Natural killer cell (primary cell): Measurements from ENCODE around the gene ACYP2. TPM values are rescaled to one million over a fixed set of nuclear protein-coding genes. Genes with fewer than 3 reads are reported as not detected.

Experiments used
- ATAC-seq, 3 donors: fragments of 150-1000 bp in 2 of 3; fragments of 200-7000 bp in 1 of 3; cut with Tn5 transposase; 1 replicate in 1 of 3; 2 replicates in 2 of 3; pipeline ENCODE4 v1.10.0; 2021; ENCODE audit warnings: mild to moderate bottlenecking in 2 of 3, moderate library complexity in 2 of 3
- DNase-seq, 2 donors: peaks; one replicate each; pipeline versions ENCODE4 v3.0.0 to v3.0.0-alpha.2; 2013 to 2021; ENCODE audit warnings: mixed read lengths in 1 of 2
- H3K27ac ChIP-seq: one replicate; pipeline ENCODE4 v1.5.1; 2013; ENCODE audit warnings: mild to moderate bottlenecking, low read length
- H3K27me3 ChIP-seq: one replicate; pipeline ENCODE4 v1.6.1; 2013; ENCODE audit warnings: low read length; ENCODE audit not compliant: control insufficient read depth, insufficient read depth
- H3K36me3 ChIP-seq: one replicate; pipeline ENCODE4 v1.6.1; 2013; ENCODE audit warnings: low read length; ENCODE audit not compliant: control insufficient read depth, insufficient read depth
- H3K4me1 ChIP-seq: one replicate; pipeline ENCODE4 v1.6.1; 2013; ENCODE audit warnings: low read length; ENCODE audit not compliant: control insufficient read depth, insufficient read depth
- H3K4me3 ChIP-seq: one replicate; pipeline ENCODE4 v1.5.1; 2013; ENCODE audit warnings: low read length
- H3K9me3 ChIP-seq: one replicate; pipeline ENCODE4 v1.6.1; 2013; ENCODE audit warnings: low read length; ENCODE audit not compliant: control insufficient read depth, insufficient read depth
- H3K27ac Mint-ChIP-seq, 2 donors: one replicate each; pipeline ENCODE4 v1.8.0; 2022; ENCODE audit warnings: mild to moderate bottlenecking in 2 of 2, mixed read lengths in 2 of 2, moderate library complexity in 1 of 2
- H3K27me3 Mint-ChIP-seq, 2 donors: one replicate each; pipeline ENCODE4 v1.8.0; 2022; ENCODE audit warnings: low read depth in 2 of 2, mixed read lengths in 2 of 2
- H3K36me3 Mint-ChIP-seq: one replicate; pipeline ENCODE4 v1.8.0; 2022; ENCODE audit warnings: mixed read lengths
- H3K4me1 Mint-ChIP-seq, 2 donors: one replicate each; pipeline ENCODE4 v1.8.0; 2022; ENCODE audit warnings: mixed read lengths in 2 of 2
- H3K4me3 Mint-ChIP-seq: one replicate; pipeline ENCODE4 v1.8.0; 2022; ENCODE audit warnings: mild to moderate bottlenecking, moderate library complexity, mixed read lengths
- H3K9me3 Mint-ChIP-seq, 2 donors: one replicate each; pipeline ENCODE4 v1.8.0; 2022; ENCODE audit warnings: mixed read lengths in 2 of 2
- CTCF ChIP-seq: fragments of 200-600 bp; IDR thresholded peaks from one replicate; pipeline ENCODE4 v1.8.0; 2022; ENCODE audit warnings: antibody characterized with exemption
- WGBS: methylation state at CpG from one replicate; pipeline ENCODE4 v1.1.7; 2013; ENCODE audit warnings: missing lambda C conversion rate; ENCODE audit not compliant: insufficient coverage; 5-methylcytosine and 5-hydroxymethylcytosine counted together
- intact Hi-C: fragments of 100-400 bp; cut with micrococcal nuclease; formaldehyde crosslinking; loops from one replicate; pipeline ENCODE4 v1.14.2; 2022
- total RNA-seq, 4 donors: library from RNA; stranded (reverse); fragments of 120-200 nt in 1 of 4; gene quantifications; one replicate each; pipeline versions ENCODE4 v1.2.3 to v1.2.4, GENCODE V29; 2013 to 2022

ACYP2 gene
- total RNA-seq, 3 donors from 2014 or later (not counting 1 experiment from before 2014, with no cell fraction given): 14.3 to 18.1 (median 16.7) TPM

GRCh38 chr2:54247115-54247514, 131.7 kb downstream of the ACYP2 start:
- Histone ChIP-seq H3K36me3 (no peaks in the 10 kb centered on the region), H3K27me3 (no peaks in the 10 kb centered on the region), H3K9me3 (no peaks in the 10 kb centered on the region), H3K4me1 (no peaks in the 10 kb centered on the region), H3K4me3 (no peak overlapping the region), H3K27ac (no peak overlapping the region)
- Mint-ChIP-seq H3K4me3 (no peak overlapping the region), H3K9me3 (no peaks in the 10 kb centered on the region), H3K27ac (no peak overlapping the region), H3K4me1 (no peaks in the 10 kb centered on the region), H3K36me3 (peaks cover 11% of the 10 kb centered on the region), H3K27me3 (peaks cover 0 to 2% of the 10 kb centered on the region in 2 donors)
- DNase-seq: no peak
- intact Hi-C loops: no loop called here
- ATAC-seq: no peak
- no peak for TF ChIP-seq CTCF
- 87% methylated on average over 1 of the region's 1 CpG for WGBS

- DNase-seq: no peak
- no peak overlapping the region for H3K27ac Mint-ChIP-seq
- H3K4me3 Mint-ChIP-seq: no peak overlapping the region
- no peak for ATAC-seq
- Histone ChIP-seq H3K9me3 (no peaks in the 10 kb centered on the region), H3K36me3 (no peaks in the 10 kb centered on the region), H3K27me3 (no peaks in the 10 kb centered on the region), H3K4me3 (no peak overlapping the region), H3K4me1 (no peaks in the 10 kb centered on the region), H3K27ac (no peak overlapping the region)
- peaks cover 11% of the 10 kb centered on the region for H3K36me3 Mint-ChIP-seq
- H3K9me3 Mint-ChIP-seq: no peaks in the 10 kb centered on the region
- no peaks in the 10 kb centered on the region for H3K4me1 Mint-ChIP-seq
- no peak for TF ChIP-seq CTCF
- peaks cover 0 to 2% of the 10 kb centered on the region in 2 donors for H3K27me3 Mint-ChIP-seq
- intact Hi-C loops: no loop called here
Observed at GRCh38 chr2:54249629-54250028, 134.2 kb downstream of the ACYP2 start.

DNA sequence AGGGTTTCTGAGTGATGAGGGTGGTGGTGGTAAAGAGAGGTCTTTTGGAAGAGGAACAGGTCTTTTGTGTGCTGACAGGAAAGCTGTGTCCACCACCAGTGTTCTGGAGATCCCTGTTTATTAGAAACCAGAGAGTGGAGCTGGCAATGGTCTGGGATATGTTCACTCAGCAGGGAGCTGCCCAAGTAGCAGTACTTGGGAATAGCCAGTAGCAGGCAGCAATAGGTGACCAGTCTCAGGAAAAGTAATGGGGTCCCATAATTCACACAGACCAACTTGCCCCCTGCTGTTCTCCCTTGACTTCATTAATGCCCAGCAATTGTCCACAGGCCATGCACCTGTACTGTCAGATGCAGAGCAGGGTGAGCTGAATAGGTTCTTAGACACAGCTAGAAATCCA, 138.8 kb downstream of the ACYP2 start:
- TF ChIP-seq CTCF: no peak
- Histone ChIP-seq H3K36me3 (no peaks in the 10 kb centered on the region), H3K9me3 (peaks cover 8% of the 10 kb centered on the region), H3K27me3 (no peaks in the 10 kb centered on the region), H3K27ac (no peak overlapping the region), H3K4me1 (no peaks in the 10 kb centered on the region), H3K4me3 (no peak overlapping the region)
- intact Hi-C loops: no loop called here
- no peaks in the 10 kb centered on the region for H3K9me3 Mint-ChIP-seq
- no peaks in the 10 kb centered on the region for H3K27me3 Mint-ChIP-seq
- ATAC-seq (no peak), DNase-seq (no peak)
- H3K36me3 Mint-ChIP-seq: no peaks in the 10 kb centered on the region
- no peak overlapping the region for H3K4me3 Mint-ChIP-seq
- H3K27ac Mint-ChIP-seq: no peak overlapping the region
- H3K4me1 Mint-ChIP-seq: no peaks in the 10 kb centered on the region

- Histone ChIP-seq H3K27ac (no peak overlapping the region), H3K9me3 (peaks cover 8% of the 10 kb centered on the region), H3K36me3 (no peaks in the 10 kb centered on the region), H3K4me1 (no peaks in the 10 kb centered on the region), H3K4me3 (no peak overlapping the region), H3K27me3 (no peaks in the 10 kb centered on the region)
- TF ChIP-seq CTCF: no peak
- DNase-seq (no peak), ATAC-seq (no peak)
- Mint-ChIP-seq H3K4me1 (no peaks in the 10 kb centered on the region), H3K4me3 (no peak overlapping the region), H3K36me3 (no peaks in the 10 kb centered on the region), H3K27ac (no peak overlapping the region), H3K27me3 (no peaks in the 10 kb centered on the region), H3K9me3 (no peaks in the 10 kb centered on the region)
- WGBS: 97% methylated on average over 37 of the region's 37 CpGs
- intact Hi-C loops: no loop called here
Observed at GRCh38 chr2:54255230-54256090, 140.0 kb downstream of the ACYP2 start.
